Measurements from ENCODE around the gene ITGAE.

The ITGAE gene

DNA sequence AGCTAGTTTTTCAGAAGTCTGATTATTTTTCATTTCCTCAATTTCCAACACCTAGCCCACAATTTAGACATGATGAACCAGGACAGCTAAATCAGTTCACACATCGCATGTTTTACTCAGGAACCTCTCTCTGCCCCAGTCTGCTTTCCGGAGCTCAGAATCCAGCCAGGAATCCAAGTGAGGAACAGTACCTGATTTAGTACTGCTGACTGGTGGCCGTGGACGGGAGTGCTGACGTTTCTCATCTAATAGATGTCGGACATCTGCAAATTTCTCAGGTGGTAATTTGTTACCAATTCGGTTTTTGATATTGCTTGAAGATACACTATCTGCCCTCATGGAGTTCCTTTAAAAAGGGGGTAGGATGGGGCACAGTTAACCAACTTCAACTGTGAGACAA is 14.9 kb upstream of the ITGAE start:
- DNase-seq, result no peak

- DNase-seq, result no peak
These were observed 14.1 kb upstream of the ITGAE start for GRCh38 chr17:3815122-3815521.

DNA sequence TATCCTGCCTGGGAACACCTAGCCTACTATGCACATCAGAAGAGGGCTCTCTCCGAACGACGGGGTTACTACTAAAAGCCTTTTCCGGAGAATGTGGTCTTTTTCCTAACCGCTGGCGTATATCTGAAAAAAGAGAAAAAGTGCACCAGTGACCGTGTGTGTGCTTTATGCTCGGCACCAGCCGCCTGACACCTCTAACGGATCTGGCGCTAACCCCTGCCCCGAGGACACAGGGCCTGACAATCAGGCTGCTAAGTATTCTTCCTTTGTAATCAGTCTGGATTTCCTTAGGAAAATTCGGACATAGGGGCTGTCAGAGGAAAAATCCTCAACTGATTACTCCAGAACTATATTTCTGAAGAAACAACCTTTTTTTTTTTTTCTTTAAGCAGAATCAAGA is 13.4 kb upstream of the ITGAE start:
- no peak for DNase-seq

DNA sequence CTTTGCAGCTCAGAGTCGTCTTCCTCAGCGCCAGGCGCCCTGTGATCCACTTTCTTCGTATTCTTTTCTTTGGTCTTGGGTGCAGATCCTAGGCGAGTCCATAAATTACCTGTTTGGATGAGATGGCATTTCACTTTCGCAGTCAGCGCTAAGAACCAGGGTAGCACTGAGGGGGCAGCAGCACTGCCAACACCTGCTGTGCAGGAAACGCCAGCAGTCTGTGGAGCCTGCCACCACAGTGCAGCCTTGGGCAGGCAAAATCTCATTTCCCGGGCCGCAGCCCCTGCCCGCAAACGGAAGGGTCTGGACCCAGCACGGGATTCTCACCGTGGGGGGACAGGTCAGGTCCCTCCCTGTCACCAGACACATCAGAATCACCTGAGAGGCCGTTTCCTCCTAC is 12.2 kb upstream of the ITGAE start:
- DNase-seq, result no peak

GRCh38 chr17:3812771-3813170 is 11.8 kb upstream of the ITGAE start:
- no peak for DNase-seq

DNA sequence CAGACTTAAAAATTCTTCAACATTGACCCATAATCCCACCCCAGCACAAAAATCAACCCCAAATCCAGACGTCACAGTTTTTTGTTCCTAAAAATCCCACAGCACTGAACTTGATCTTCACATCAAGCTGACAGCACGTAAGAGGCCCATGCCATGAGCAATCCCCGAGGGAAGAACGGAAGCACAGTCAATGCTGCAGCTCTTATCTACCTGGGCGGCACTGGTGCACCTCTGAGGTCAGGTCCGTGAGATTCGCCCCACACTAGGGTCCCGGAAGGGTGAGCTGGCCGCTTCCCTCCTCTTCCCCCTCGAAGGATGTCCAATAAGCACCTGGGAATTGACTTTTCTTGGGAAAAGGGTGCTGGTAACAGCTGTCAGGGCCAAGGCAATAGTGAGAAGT is 11.3 kb upstream of the ITGAE start:
- DNase-seq, result no peak

DNA sequence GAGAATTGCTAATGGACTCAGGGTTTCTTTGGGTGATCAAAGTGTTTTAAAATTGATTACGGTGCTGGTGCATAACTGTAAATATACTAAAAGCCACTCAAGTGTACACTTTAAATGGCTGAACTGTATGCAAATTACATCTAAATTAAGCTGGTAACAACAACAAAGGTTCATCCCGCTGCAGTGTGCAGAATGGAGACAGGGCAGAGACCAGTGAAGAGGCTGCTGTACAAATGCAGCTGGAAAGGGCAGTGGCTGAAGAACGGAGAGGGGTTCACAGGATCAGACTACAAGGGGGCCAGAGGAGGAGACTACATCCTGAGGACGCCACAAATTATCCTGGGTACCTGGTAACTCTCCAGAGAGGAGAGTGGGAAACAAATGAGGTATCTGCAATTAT is 9.0 kb upstream of the ITGAE start:
- no peak for DNase-seq

GRCh38 chr17:3809135-3809534 is 8.1 kb upstream of the ITGAE start:
- no peak for DNase-seq

DNA sequence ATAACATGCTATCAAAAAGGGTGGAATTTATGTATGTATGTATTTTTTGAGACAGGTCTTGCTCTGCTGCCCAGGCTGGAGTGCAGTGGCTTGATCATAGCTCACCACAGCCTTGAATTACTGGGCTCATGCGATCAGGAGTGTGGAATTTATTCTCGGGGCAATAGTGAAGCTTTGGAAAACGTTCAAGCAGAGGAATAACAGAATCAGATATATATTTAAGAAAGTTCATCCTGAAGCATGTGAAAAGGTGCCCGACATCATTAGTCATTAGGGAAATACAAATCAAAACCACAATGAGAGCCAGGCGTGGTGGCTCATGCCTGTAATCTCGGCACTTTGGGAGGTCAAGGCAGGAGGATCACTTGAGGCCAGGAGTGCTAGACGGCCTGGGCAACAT is 7.7 kb upstream of the ITGAE start:
- no peak for DNase-seq

- DNase-seq, result no peak
These were observed 4.6 kb upstream of the ITGAE start for GRCh38 chr17:3805581-3805980.

- no peak for DNase-seq
These were observed 3.5 kb upstream of the ITGAE start for GRCh38 chr17:3804503-3804931.

DNA sequence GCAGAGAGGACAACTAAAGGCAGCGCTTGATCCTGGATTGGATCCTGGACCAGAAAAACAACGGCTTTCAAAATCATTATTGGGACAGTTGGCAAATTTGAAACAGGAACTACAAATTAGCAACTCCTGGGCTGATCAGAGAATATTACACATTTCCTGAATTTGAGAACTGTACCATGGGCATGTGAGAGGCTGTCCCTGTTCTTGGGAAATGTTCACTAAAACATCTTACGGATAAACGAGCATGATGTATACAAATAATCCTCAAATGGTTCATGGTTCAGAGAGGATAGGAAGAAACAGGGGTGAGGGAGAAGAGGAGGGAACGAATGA is 2.3 kb upstream of the ITGAE start:
- DNase-seq, result no peak

DNA sequence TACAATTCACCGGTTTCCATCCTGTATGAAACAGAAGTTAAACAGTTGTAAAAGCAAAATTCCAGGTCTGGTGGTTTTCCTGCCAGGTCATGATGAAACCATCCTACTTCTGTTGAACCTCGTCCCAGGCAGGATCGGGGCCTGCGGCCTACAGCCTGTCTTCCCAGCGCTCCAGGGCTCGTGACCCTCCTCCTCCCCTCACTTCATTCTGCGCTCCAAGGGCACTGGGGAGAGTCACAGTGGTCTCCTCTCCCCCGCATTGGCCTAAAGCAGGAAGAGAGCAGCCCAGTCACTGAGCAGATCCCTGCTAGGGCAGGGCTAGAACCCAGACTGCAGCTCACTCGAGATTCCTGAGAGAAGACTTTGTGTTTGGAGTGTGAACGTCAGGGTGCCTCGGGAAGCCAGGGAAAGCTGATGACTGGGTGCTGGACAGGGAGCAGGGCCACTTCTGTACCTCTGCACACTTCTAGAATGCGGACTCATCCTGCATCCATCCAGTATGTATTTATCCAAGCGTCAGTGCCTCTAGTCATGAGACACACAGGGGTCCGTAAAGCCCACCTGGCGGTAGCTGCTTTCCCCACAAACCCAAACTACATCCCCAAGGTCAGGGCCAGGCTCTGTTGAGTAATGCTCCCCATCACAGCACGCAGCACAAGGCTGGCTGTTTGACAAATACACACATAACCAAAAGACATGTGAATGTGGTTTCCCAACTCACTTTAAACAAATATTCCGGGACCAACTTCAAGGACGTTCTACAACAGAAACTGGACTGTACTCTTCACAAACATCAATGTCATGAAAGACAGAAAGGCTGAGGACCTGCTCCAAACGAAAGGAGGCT is 1.7 kb upstream of the ITGAE start:
- no peak for DNase-seq

DNA sequence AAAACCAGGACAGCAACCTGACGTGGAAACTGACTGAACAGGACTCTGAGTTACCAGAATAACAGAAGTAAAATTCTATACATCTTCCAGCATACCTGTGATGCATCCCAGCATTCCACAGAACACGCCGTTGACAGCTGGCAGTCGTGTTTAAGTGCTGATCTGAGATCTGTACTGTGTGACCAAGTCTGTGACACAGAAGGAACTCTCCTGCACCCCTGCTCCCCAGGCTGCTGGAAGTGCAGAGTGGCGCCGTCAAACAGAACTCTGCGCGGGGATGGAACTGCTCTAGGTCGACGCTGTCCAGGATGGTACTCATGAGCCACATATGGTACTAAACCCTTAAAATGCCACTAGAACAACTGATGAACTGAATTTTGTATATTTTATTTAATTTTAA is 804 bp upstream of the ITGAE start:
- DNase-seq, result no peak

GRCh38 chr17:3801347-3801746 is 359 bp upstream of the ITGAE start:
- no peak for DNase-seq

- no peak for DNase-seq
These were observed 1.6 kb downstream of the ITGAE start for GRCh38 chr17:3799181-3799945.

DNA sequence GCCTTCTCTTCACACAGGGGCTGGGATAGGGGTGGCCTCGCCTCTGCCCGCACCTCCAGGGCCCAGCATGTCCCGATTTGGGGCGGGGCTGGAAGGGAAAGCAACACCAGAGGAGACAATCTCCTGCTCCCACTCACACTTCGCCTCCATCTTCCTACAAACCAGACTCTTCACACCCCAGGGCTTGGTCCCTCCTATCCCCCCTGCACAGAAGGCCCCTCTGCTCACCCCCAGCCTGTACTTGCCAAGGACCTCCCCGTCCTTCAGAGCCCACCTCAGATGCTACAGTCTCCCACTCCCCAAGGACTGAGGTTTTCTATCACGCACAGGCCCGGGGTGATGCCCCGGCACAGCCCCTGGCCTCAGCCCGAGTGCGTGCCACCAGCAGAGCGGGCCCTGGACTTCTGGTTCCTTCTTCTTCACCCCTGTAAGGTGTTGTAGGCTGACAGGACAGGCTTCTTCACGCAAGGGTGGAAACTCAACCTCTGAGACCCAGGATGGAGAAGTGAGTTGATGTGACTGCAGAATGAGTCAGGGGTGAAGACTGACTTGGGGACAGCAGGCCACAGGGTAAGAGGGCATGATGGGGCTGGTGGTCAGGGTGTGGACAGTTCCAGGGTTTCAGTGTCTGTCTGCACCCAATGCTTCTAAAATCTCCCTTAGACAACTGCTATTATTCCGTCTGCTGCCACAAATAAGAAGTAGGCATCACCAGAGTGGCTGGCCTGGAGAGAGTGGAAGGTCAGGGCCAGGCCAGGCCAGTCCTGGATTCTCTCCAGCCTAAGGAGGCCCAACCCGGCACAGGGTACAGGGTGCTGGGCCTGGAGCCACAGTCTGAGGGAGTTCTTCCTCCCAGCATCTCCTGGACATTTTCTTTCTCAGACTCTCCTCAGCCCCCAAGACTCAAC is 2.5 kb downstream of the ITGAE start:
- no peak for DNase-seq

GRCh38 chr17:3796822-3797170 is 4.2 kb downstream of the ITGAE start:
- DNase-seq, result no peak

DNA sequence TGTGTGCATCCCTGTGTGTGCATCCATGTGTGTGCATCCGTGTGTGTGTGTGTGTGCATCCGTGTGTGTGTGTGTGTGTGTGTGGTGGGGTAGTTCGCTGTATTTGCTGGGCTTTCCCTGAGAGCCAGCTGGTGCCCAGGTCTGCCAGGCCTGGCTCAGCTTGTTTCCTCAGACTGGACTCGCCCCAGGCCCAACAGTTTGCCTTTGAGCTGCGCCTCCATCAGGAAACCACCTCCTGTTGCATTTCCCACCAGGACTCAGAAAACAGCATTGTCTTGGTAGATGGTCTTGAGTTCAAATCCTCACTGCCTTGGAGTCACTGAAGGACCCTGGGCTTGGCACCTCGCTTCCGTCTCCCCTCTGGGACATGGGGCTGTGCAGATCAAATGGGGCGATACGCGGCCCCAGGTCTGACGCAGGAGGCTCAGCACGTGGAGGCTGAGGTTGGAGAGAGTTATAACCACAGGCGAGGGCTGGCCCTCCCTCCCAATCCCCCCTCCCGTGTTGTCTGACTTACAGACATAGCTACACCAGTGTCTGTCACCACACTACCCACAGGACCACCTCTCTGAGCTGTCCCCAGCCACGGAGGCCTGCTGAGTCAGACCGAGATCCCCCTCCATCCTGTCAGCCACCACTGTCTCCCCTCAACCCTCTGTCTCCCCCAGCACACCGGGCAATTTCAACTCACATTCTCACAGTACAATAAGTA is 4.7 kb downstream of the ITGAE start:
- no peak for DNase-seq

- no peak for DNase-seq
These were observed 5.4 kb downstream of the ITGAE start for GRCh38 chr17:3795390-3796102.

DNA sequence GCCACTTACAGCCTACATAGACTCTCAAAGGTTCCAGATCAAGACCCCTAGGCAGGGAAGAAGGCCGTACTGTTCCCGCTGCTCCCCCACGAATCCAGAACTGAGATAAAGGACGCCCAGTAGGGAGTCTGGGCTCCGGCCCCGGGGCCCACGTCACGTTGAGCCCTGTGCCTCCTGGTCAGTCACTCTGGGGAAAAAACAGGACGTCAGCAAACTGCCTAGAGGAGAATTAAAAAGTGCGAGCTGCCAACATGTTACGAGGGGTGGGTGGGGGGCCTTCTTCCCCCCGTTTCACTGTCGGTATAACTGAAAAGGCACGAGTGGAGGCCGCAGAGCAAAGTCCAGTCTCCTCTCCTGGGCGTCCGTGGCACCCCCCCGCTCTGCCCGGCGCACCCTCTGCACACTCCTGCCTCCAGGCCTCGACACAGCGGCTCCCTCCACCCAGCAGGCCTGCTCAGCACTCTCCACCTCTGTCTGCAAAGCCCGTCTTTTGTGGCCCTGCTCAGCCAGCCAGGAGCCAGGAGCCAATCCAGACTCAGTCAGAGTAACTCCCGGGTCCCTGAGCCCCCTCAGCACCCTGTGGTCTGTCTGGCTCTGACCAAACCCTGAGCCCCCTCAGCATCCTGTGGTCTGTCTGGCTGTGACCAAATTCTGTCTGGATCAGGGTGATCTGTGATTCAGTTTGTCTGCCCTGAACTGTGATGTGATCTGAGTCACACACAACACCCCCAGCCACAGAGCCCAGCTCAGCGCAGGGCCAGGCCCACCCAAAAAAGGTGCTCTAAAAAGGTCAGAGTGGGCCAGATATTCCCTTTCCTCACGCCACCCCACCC is 6.2 kb downstream of the ITGAE start:
- no peak for DNase-seq
